KG1 (cell line): ENCODE data around the gene GBX2.

Experiments
- DNase-seq: peaks from one replicate; lab custom pipeline; 2025; lab: John Stamatoyannopoulos, UW

Gene GBX2

DNA sequence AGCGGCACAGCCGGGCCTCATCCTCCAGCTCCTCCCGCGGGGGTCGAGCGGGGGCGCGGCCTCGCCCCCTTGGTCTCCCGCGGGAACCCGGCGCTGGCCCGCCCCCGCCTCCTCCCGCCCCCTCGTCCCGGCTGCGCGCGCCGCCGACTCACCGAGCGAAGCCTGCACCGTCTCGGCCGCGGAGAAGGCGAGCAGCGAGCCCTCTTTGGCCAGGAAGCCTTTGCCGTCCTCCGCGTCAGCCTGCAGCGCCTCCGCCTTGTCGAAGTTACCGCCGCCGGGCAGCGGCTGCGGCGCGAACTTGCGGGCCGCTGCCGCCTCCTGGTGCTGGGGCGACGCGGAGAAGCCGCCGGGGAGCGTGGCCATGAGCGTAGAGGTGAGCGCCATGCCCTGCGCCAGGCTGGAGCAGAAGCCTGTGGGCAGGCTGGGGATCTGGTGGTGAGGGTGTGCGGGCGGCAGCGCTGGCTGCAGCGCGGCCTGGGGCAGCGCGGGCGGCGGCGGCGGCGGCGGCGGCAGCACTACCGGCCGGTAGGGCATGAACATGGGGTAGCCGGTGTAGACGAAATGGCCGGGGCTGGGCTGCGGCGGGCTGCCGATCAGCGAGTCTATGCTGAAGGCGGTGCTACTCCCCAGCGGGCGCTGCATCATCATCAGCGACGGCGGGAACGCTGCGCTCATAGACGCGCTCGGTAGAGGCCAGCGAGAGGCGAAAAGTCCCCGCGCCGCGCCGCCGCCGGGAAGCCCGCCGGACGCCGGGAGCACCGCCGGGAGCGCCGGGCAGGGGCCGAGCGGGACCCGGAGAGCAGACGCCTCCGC is 683 bp downstream of the GBX2 start:
- no peak for DNase-seq

DNA sequence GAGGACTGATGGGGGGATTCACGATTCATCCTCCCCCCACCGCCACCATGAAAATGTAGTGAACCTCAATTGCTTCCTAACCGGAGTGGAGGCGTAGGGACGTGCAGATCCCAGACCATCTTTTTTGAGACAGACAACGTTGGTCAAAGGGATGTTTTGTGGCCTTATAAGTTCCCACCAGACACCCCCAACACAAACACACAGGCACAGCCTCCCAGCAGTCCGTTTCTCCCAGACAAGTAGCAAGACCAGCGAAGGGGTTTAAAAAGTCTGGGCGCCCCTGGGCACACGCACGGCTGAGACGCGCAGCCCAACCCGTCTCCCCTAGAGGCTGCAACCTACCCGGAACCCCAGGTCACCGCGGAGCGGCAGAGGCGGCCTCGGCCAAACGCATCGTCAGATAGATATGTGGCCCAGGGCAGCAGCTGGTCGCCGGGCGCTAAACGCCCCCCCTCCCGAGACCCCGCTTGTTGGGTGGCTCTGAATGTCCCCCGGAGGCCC is 1.3 kb downstream of the GBX2 start:
- DNase-seq, result no peak

DNA sequence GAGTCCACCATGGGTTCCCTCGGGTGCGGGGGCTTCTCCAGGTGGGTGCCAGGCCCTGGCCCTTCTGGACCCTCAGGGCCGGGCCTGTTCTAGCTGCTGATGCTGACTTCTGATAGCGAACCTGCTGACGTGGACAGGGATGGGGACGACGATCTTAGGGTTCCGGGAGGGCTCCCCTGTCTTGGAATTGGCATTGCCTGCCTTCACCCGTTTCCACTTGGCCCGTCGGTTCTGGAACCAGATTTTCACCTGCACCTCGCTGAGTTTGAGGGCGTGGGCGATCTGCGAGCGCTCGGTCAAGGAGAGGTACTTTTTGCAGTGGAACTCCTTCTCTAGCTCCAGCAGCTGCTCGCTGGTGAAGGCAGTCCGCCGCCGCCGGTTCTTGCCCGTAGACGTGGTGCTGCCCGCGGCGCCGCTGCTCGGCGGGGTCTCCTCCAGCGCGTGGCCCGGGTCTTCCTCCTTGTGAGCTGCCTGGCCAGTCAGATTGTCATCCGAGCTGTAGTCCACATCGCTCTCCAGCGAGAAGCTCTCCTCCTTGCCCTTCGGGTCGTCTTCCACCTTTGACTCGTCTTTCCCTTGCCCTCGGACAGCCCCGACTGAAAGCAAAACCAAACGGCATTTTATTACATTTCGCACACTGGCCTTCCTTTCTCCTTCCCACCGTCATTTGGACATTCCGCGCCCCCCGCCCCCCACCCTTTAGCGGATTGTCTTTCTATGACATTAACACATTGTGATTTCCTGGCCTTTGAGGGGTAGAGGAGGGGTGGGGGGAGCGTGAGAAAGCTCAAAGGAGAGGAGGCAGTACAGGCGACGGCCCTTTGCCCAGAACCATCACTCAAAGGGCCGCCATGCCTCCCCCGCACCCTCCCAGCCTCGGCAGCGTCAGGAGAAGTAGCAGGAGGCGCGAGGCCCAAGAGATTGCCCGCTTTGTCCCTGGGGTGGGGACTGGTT is 2.1 kb downstream of the GBX2 start:
- no peak for DNase-seq

DNA sequence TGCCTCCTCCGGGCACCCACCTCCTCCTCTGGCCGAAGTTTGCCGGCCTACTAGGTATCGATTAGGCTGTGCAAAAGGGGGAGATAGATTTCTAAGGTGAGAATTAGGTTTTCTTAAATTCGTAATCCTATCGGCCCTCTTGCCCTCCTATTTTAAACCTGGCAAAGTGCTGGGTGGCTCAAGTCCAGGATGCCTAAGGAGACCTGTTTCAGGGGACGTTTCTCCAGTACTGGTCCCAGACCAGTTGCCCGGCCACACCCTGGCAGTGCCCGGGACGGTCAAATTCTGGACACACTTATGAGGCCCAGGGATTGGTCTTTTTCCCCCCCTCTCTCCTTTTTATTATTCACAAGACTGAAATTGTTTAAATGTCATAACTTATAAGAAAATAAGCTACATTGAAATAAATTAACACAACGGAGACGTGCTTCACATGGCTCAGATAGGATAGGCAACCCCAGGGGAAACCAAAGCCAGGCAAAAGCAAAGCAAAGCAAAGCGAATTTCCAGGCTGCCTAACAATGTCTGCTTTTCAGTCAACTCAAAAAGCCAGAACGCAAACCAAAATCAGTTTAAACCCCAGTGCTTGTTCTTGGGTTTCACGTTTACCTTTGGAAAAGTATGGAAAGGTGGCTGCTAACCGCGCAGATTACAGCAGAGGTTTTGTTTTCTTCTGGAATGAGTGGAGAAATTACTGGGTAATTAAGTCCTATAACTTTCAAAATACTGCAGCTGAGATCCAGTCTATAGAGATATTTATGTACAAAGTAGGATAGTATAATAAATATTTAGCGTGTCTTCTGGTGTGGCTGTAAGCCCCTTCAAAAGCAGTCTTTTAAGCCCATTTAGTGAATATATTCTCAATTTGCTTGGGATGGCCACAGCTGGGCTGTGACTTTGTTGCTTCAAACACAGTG is 3.0 kb downstream of the GBX2 start:
- no peak for DNase-seq

DNA sequence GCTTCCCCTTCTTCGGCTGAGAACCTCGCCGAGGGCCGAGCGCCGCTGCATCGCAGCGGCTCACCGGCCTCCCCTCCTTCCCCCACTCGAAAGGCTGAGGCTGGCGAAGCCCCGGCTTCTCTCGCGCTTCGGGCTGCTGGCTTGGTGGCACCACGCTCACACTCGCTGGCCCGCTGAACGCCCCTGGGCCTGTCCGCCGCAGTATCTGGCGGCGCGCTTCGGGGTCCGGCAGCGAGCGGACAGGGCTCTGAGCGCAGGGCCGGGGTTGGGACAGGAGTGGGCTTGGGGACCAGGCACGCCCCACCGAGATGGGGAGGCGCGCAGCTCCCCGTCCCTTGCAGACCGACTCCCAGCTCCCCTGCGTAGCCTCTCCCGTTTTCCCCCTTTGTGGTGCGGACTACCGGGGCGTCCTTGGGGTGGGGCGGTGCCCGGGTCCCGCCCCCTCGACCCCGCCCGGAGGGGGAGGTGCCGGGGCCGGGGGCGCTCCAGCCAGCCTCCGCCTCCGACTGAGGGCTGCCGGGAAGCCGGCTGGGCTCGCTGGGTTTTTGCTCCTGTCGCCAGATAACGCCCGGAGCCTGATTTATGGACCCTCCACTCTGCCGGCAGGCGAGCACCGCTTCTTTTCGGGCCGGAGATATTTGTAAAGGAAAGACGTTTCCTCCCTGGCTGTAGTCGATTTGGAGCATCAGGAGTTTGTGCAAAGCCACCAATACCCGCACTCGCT is 3.8 kb downstream of the GBX2 start:
- no peak for DNase-seq

DNA sequence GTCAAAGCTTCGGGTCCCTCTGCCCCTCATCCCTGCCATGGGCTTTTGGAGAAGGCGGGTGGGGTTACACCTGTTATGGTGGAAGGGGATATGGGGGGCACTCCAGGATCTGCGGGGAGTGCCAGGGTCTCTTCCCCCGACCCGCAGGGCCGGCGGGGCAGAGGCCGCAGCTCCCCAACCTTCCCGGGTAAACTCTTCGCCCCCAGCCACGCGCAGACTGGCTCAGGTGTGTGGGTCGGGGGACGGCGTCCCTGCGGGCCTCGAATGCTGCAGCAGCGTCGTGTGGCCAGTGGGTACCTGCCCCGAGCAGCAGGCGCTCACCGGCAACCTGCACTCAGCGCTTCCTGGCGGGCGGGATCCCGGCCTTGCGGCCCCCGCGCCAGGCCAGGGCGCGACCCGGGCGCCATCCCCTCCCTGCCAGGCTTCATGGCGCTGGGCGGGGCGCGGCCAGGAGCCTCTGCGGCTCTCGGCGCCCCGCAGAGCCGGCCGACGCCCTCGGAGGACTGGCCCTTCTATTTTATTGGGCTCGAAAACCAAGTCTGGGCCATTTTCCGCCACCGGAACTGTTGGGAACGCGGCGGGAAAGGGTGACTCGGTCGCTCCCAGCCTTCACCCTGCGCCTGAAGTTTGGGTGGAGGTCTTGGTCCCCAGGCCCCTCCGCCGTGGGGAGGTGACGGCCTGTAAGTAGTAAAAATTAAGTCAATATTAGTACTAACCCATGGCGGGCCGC is 4.5 kb downstream of the GBX2 start:
- DNase-seq, result no peak

DNA sequence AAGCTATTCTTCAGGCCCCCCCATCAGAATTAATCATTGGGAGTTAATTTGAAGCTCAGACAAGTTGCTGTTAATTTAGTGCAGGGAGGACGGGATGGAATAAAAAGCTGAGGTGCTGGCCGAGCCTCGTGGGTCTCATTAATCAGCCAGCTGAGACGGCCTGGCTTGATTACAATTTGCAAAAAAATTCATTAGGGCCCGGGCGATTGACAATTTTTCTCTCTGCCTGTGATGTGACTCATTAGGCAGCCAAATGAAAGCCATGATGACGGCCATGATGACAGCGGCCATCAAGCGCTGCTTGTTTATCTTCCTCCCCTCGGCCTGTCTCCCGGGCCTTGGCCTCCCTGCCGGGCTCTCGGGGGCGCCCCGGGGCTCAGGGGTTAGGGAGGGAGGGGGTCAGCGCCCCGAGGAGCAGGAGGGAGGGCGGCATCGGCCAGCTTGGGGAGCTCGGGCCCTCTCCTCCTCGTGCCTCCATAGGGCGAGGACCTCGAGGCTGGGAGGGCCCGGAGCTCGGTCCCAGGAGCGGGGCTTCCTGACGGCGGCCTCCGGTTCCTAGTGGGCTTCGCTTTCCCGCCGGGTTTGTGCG is 5.2 kb downstream of the GBX2 start:
- DNase-seq, result no peak

DNA sequence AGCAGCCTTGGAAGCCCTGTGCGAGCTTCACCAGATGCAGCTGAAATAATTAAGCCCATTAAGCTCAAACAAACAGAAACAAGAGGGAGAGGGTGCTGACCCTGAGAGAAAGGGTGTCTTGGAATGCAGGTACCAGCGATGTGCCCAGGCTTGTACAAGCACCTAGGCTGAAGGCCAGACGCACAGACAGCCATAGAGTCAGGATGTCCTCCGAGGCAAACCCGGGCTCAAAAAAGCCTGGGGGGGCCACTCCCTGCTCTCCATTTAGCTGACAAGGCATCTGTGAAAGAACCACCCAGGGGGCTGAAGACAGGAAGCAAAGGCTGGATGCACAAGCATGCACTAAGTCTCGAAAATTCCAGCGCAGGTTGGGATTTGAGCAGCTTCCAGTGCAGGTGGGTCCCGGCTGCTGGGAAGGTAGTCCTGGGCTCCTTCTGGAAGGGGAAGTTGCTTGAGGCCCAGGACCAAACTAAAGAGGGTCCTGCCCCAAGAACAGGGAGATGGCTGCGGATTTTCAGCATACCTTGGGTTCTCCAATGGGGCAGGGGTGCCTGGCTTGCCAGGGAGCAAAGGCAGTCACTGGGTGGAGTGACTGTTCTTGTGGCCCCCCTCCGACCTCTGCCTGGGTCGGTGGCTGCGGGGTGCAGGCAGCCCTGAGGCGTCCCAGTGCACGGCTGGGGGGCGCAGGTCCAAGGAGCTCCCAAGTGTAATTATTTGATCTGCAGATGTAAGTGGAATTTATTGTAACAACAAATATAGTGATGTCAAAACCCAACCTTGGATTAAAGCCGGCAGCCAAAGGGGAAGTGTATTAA is 5.9 kb downstream of the GBX2 start:
- DNase-seq, result no peak

DNA sequence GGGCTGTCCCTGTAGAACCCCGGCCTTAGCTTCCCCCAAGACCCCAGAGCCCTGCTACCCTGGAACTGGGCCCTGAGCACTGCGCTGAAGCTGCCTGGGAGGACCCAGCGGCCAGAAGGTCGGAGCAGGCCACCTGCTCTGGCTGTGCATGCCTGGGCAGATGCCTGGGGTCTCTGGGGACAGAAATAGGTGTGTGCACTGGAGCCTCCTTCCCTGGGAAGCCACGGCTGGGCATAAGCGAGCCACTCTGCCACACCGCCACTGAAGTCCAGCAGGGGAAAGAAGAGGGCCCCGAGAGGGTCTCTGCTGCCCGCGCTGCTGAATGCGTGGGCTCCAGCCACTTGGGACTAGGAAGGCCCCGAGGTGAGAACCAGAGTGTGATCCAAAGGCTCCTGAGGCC is 6.7 kb downstream of the GBX2 start:
- no peak for DNase-seq

DNA sequence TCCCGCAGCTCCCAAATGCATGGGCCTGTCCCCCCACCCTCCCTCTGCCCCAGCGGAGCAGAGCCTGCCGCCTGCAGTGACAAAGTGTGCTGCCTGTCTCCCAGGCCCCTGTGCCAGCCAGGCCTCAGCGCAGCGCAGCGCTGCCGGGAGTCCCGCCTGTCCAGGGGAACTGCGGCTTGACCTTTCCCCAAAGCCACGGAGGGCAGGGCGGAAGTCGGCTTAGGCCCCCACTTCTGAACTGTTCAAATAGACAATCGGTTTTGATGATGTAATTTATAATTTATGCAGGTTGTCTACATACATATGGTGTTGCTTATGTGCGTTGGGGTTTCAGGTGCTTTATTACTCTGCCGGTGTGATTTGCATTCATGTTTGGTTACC is 7.1 kb downstream of the GBX2 start:
- no peak for DNase-seq

DNA sequence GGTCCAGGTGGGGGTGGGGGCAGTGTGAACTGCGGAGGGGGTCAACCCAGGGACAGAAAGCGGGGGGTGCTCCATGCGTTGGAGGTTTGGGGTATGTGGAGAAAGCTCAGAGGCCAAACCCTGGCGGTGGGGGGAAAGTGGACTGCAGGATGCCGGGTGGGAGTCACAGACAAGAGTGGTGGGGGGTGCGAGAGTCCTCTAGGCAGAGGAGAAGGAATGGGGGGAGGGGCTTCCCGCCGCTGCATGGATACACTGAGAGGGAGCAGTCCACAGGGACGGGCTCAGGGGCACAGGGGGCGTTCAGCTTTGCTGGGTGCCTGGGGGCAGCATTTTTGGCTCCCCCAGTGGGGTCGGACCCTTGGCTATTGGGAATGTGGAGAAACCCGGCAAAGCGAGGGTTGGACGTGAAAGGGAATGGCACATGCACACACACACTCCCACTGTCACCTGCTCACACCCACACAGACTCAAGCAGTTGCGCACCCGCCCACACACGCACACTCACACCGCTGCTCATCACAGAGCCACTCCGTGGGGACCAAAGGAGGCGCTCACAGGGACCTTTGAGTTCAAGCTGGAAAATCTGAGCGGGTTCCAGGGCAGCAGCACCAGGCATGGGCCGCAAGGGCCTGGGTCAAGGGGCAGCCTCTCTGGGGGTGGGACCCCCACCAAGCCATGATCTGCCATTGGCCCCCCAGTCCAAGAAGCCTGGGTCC is 7.7 kb downstream of the GBX2 start:
- DNase-seq, result no peak

DNA sequence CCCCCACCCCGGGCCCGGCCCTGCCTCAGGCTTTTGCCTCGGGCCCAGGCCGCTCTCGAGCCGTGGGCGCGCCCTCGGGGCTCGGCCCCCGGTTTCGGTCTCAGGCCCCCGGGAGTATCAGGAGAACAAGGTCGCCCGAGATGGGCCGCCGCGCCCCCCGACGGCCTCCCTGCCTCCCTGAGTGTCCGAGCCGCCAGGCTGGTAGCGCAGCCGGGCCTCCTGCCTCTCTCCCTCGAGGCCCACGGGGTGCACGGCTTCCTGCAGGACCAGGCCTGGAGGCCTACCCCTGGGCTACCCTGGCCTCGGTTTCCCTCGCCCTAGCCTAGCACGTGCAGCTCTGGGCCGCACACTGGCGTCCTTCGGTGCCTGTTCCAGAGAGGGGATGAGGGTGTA is 8.4 kb downstream of the GBX2 start:
- DNase-seq, result no peak

DNA sequence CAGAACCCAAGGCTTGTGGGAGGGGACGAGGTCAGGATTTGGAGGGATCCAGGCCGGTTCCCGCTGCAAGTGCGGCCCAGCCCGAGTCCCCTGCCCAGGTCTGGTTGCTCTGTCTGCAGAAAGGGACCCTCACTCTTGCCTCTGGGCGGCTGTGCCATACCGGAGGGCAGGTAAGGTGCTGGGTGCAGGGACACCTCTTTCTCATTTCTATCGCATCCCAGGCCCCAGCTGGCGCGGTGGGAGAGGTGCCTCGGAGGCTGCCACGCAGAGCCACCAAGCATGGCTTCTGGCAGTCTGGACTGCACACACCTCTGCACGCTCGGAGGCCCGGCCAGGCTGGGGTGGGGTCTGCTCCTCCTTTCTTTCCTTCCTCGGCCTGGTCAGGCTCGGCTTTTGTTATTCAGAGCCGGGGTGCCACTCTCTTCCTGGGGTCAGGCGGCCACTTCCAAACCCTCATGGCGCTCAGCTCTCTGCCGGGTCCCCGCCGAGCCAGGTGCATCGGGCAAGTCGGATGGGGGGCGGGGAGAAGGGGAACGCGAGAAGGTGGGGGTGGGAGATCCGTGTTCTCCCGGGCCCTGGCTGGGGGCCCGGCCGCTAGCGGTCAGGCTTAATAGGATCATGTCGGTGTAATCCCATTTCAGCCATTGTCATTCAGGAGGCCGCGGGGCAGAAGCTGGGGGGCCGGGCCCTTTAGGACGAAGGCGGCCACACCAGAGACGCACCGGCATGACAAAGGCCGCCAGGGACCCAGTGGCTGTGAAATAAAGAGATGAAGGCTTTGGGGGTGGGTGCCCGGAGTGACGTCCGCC is 9.0 kb downstream of the GBX2 start:
- DNase-seq, result no peak

DNA sequence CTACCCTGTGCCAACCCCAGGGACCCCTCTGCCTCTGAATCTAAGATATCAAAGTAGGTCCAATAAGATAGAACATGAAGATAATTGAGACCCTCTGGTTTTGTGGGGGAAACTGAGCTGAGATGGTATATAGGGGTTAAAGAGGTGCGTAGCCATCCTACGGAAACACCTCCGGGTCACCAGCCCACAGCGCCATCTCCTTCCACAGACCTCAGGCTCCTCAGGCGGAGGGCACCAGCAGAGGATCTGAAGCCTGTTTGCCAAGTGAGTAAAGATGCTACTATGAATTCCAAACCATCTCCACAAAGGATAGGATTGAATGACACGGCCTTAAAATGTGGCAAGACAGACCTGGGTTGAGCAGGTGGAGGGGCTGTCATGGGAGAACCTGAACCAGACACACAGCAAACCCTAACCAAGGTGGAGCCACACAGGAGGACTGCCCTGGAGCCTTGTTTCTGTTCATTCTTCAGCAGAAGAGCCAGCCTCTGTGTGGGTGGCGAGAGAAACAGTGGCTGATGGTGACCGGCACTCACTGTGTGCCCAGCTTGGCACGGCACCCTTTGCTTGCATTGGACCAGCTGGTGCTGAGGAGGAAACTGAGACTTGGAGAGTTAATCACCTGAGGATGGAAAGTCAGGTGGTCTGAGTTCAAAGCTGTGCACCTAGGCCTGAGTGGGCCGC is 10.2 kb downstream of the GBX2 start:
- no peak for DNase-seq

DNA sequence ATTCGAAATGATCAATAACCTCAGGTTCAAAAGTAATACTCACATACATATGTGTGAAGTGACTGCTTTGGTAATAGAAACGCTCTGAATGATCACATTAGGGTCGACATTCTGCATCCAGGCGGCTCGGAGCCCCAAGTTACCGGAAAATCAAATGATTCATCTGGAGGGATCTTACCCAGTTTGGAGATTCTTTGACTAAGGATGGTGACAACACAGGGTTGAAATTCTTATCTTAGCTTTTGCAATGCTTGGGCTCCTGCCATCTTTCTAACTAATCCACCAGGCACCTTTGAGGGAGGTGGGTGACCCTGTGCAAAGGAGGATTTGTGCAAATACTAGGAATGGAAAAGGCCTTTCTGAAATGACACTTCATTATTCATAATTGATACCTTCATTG is 10.8 kb downstream of the GBX2 start:
- no peak for DNase-seq

DNA sequence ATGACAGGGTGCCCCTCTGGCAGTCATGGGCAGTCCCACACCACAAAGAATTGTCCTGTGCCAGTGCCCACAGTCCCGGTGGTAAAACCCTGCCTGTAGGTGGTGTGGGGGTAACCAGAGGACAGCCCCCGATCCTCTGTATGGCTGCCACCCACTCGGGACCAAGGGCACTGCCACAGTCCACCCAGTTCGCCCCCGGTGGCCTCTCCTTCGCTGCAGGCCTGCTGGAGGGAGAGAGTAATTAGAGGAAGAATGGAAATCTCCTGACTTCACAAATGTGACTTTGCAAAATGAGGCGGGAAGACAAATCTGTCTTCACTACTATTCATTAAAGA is 11.4 kb downstream of the GBX2 start:
- DNase-seq, result no peak

DNA sequence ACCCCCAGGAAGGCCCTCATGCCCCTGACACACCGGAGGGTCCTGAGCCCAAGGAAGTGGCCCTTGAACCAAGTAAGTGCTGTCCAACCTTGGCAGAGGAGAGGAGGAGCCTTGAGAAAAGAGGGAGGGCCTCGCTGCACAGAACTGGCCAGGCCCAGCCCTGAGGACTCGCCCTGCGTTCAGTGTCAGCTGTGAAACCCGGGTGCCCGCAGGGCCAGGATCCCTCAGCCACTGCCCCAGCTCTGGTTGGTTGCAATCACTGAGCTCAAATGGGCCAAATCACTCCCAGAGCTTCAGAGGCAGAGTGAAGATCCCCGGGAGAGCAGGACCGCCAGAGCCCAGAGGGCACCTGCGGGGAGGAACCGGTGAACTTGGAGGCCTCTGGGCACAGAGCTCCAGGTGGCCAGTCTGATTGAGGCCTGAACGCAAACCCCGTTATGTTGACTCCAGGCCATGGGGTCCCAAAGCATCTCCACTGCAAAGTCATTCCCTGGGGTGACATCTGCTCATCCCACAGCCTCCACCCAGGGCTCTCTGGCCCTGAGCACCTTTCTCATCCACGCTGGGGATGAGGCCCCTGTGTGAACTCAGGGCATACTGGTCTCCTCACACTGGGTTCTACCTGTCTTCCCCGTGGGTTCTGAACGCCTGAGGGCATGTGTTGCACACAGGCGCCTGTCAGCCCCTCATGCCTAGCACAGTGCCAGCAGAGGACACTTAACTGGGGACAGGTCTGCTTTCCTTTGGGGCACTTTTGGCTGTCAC is 11.9 kb downstream of the GBX2 start:
- DNase-seq, result no peak
